ENCODE results near the gene GDF10.
A peak's percentile ranks its signal among the peaks of the same experiment; 100 is the strongest.

Gene GDF10

GRCh38 chr10:47339759-47340607 lies 40.0 kb downstream of the GDF10 start:
- Histone ChIP-seq H3K4me1 (ENCODE audit: insufficient read depth, low read length) (no peaks in the 10 kb centered on the region), H3K27ac (ENCODE audit: low read length) (no peak overlapping the region), H3K9ac (ENCODE audit: low read depth, low read length) (no peak overlapping the region), H3K4me2 (ENCODE audit: insufficient read depth, low read length) (no peak overlapping the region), H4K20me1 (ENCODE audit: insufficient read depth, low read length) (peaks cover 5% of the 10 kb centered on the region; the same call in 1 of the 2 replicates), H3K36me3 (ENCODE audit: insufficient read depth, low read length) (no peaks in the 10 kb centered on the region), H3K79me2 (ENCODE audit: insufficient read depth, low read length) (no peaks in the 10 kb centered on the region), H2AFZ (ENCODE audit: low read depth, low read length) (no peak overlapping the region), H3K4me3 (ENCODE audit: low read depth in 1 of 2, low read length in 2 of 2) (no peak overlapping the region), H3K27me3 (ENCODE audit: insufficient read depth, low read length, poor library complexity) (peaks cover 10% of the 10 kb centered on the region), H3K9me3 (ENCODE audit: insufficient read depth, low read length, severe bottlenecking) (no peaks in the 10 kb centered on the region)
- no peak for TF ChIP-seq CTCF (IDR thresholded peaks at IDR 0.05; ENCODE audit: borderline replicate concordance, extremely low read depth, low read length, poor library complexity, severe bottlenecking)
- no peak for TF ChIP-seq EZH2 (IDR thresholded peaks at IDR 0.05; ENCODE audit: borderline replicate concordance, low read depth, low read length, severe bottlenecking)
- ATAC-seq (ENCODE audit: insufficient read depth, low read depth) (peak; percentile 44; the same call in 1 of the 3 replicates), DNase-seq (no peak)

- DNase-seq (peak; percentile 70), ATAC-seq (ENCODE audit: insufficient read depth, low read depth) (peak; percentile 79)
- no peaks in the 10 kb centered on the region for H3K9me3 ChIP-seq (ENCODE audit: insufficient read depth, low read length, severe bottlenecking)
- H3K4me1 ChIP-seq (ENCODE audit: insufficient read depth, low read length), result no peaks in the 10 kb centered on the region
- no peaks in the 10 kb centered on the region for H3K36me3 ChIP-seq (ENCODE audit: insufficient read depth, low read length)
- H3K27ac ChIP-seq (ENCODE audit: low read length), result no peak overlapping the region
- no peak overlapping the region for H3K9ac ChIP-seq (ENCODE audit: low read depth, low read length)
- H3K27me3 ChIP-seq (ENCODE audit: insufficient read depth, low read length, poor library complexity), result peaks cover 13% of the 10 kb centered on the region
- no peak overlapping the region for H2AFZ ChIP-seq (ENCODE audit: low read depth, low read length)
- H4K20me1 ChIP-seq (ENCODE audit: insufficient read depth, low read length), result peaks cover 3% of the 10 kb centered on the region; the same call in 1 of the 2 replicates
- TF ChIP-seq EZH2 (IDR thresholded peaks at IDR 0.05; ENCODE audit: borderline replicate concordance, low read depth, low read length, severe bottlenecking), result no peak
- TF ChIP-seq CTCF (IDR thresholded peaks at IDR 0.05; ENCODE audit: borderline replicate concordance, extremely low read depth, low read length, poor library complexity, severe bottlenecking), result peak; percentile 98
- no peaks in the 10 kb centered on the region for H3K79me2 ChIP-seq (ENCODE audit: insufficient read depth, low read length)
- H3K4me2 ChIP-seq (ENCODE audit: insufficient read depth, low read length), result no peak overlapping the region
- no peak overlapping the region for H3K4me3 ChIP-seq (ENCODE audit: low read depth in 1 of 2, low read length in 2 of 2)
Measured at GRCh38 chr10:47340608-47341170, 40.7 kb downstream of the GDF10 start.

GRCh38 chr10:47344996-47345870 lies 45.2 kb downstream of the GDF10 start:
- no peak for DNase-seq
- Histone ChIP-seq H4K20me1 (ENCODE audit: insufficient read depth, low read length) (no peaks in the 10 kb centered on the region), H3K9me3 (ENCODE audit: insufficient read depth, low read length, severe bottlenecking) (no peaks in the 10 kb centered on the region), H3K9ac (ENCODE audit: low read depth, low read length) (no peak overlapping the region), H3K27ac (ENCODE audit: low read length) (no peak overlapping the region), H3K4me2 (ENCODE audit: insufficient read depth, low read length) (no peak overlapping the region), H3K4me3 (ENCODE audit: low read depth in 1 of 2, low read length in 2 of 2) (no peak overlapping the region), H2AFZ (ENCODE audit: low read depth, low read length) (no peak overlapping the region), H3K4me1 (ENCODE audit: insufficient read depth, low read length) (no peaks in the 10 kb centered on the region), H3K36me3 (ENCODE audit: insufficient read depth, low read length) (no peaks in the 10 kb centered on the region), H3K27me3 (ENCODE audit: insufficient read depth, low read length, poor library complexity) (peaks cover 15% of the 10 kb centered on the region), H3K79me2 (ENCODE audit: insufficient read depth, low read length) (no peaks in the 10 kb centered on the region)
- TF ChIP-seq EZH2 (IDR thresholded peaks at IDR 0.05; ENCODE audit: borderline replicate concordance, low read depth, low read length, severe bottlenecking) (no peak), CTCF (IDR thresholded peaks at IDR 0.05; ENCODE audit: borderline replicate concordance, extremely low read depth, low read length, poor library complexity, severe bottlenecking) (no peak)
- no peak for ATAC-seq (ENCODE audit: insufficient read depth, low read depth)

Data from DND-41 (cell line).